AG08395 (cell line): ENCODE measurements around the gene BMP10.

ENCODE experiments used
- DNase-seq: peaks from one replicate; pipeline ENCODE4 v3.0.0; 2012; ENCODE audit warnings: mixed read lengths, low spot score

The BMP10 gene

GRCh38 chr2:68850524-68850923 is 20.7 kb downstream of the BMP10 start:
- DNase-seq, result no peak

GRCh38 chr2:68849579-68850030 is 21.6 kb downstream of the BMP10 start:
- DNase-seq, result no peak

GRCh38 chr2:68847751-68848150 is 23.4 kb downstream of the BMP10 start:
- no peak for DNase-seq

- DNase-seq, result no peak
These were observed 25.1 kb downstream of the BMP10 start for GRCh38 chr2:68846091-68846490.

GRCh38 chr2:68845043-68845442 is 26.2 kb downstream of the BMP10 start:
- no peak for DNase-seq

- peak; percentile 20 for DNase-seq
These were observed 31.9 kb downstream of the BMP10 start for GRCh38 chr2:68839260-68839833.

- no peak for DNase-seq
These were observed 32.6 kb downstream of the BMP10 start for GRCh38 chr2:68838641-68839040.

- DNase-seq, result no peak
These were observed 33.3 kb downstream of the BMP10 start for GRCh38 chr2:68837861-68838341.

GRCh38 chr2:68837164-68837860 is 33.9 kb downstream of the BMP10 start:
- no peak for DNase-seq

- DNase-seq, result no peak
These were observed 35.6 kb downstream of the BMP10 start for GRCh38 chr2:68835621-68836020.

- no peak for DNase-seq
These were observed 36.3 kb downstream of the BMP10 start for GRCh38 chr2:68834737-68835376.

GRCh38 chr2:68833162-68833561 is 38.0 kb downstream of the BMP10 start:
- DNase-seq, result no peak

GRCh38 chr2:68832233-68832869 is 38.8 kb downstream of the BMP10 start:
- peak; percentile 24 for DNase-seq

- peak; percentile 55 for DNase-seq
These were observed 39.4 kb downstream of the BMP10 start for GRCh38 chr2:68831686-68832232.

- DNase-seq, result no peak
These were observed 41.4 kb downstream of the BMP10 start for GRCh38 chr2:68829749-68830148.

- peak; percentile 97 for DNase-seq
These were observed 42.1 kb downstream of the BMP10 start for GRCh38 chr2:68828887-68829708.

GRCh38 chr2:68827666-68828065 is 43.5 kb downstream of the BMP10 start:
- no peak for DNase-seq

GRCh38 chr2:68825866-68826265 is 45.3 kb downstream of the BMP10 start:
- DNase-seq, result no peak

GRCh38 chr2:68824831-68825230 is 46.4 kb downstream of the BMP10 start:
- peak; percentile 46 for DNase-seq

GRCh38 chr2:68822207-68822872 is 48.9 kb downstream of the BMP10 start:
- DNase-seq, result no peak

- no peak for DNase-seq
These were observed 51.6 kb downstream of the BMP10 start for GRCh38 chr2:68819556-68819955.
